NCI-H1105 treated with DMSO at 0.1 percent for 48 hours (cell line): ENCODE measurements around the gene ACR.
A peak's percentile ranks its signal among the peaks of the same experiment; 100 is the strongest.
"Not testable (repeated sequence)": the region's sequence is repeated elsewhere in the genome, so short reads cannot be mapped to it uniquely, and the experiment has no call there.

Experiments
- DNase-seq: peaks from one replicate; lab custom pipeline; 2025; lab: John Stamatoyannopoulos, UW

Gene ACR

GRCh38 chr22:50780244-50780643 is 42.2 kb downstream of the ACR start:
- DNase-seq: not testable (repeated sequence)

- not testable (repeated sequence) for DNase-seq
Measured at GRCh38 chr22:50782253-50782652, 44.2 kb downstream of the ACR start.

GRCh38 chr22:50783033-50783879 is 45.3 kb downstream of the ACR start, which contains the start of gene RABL2B:
Gene RABL2B (minus strand): TSS chr22:50783636. CDS start chr22:50782294, 1,342 bp downstream.
- DNase-seq: peak; percentile 72

- DNase-seq: not testable (repeated sequence)
Measured at GRCh38 chr22:50783880-50784276, 45.9 kb downstream of the ACR start.

- not testable (repeated sequence) for DNase-seq
Measured at GRCh38 chr22:50785289-50785688, 47.3 kb downstream of the ACR start.

- DNase-seq: not testable (repeated sequence)
Measured at GRCh38 chr22:50786936-50787335, 48.9 kb downstream of the ACR start.
